Measurements from ENCODE around the gene RXRB.

- no peak for TF ChIP-seq REST (IDR thresholded peaks at IDR 0.05; ENCODE audit: insufficient replicate concordance, low read depth)
- TF ChIP-seq CTCF (IDR thresholded peaks at IDR 0.05; ENCODE audit: insufficient read depth, low read length), result no peak
- no peak for TF ChIP-seq GABPA (IDR thresholded peaks at IDR 0.05; ENCODE audit: low read depth)
These were observed 8.9 kb downstream of the RXRB start for GRCh38 chr6:33191383-33192104.

Measured in HL-60 (cell line).